Stimulated activated CD8-positive, alpha-beta memory T cell treated with anti-CD3 and anti-CD28 coated beads, Interleukin-15, amount 100 ng/mL, for 24 hours (primary cell): ENCODE results near the gene GALNT12.

Source experiments
- DNase-seq: peaks from one replicate; pipeline ENCODE4 v3.0.0-alpha.2; 2020; ENCODE audit warnings: low read depth

Gene GALNT12

DNA sequence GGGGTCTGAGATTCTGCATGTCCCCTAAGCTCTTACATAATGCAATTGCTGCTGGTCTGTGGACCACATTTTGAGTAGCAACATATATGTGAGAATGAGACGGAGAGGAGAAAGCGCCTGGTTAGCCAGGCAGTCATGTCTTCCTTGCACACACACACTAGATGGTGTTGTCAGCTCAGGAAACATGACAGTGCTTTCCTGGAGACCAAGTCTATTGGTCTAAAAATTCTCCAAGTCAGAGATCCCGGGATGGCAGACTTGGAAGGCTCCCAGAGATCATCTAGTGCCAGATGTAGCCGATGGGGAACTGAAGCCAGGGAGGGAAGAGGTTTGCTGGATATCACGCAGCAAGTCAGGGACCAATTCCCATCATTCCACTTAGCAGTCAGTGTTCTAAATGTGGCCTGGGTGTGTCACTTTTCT lies 53.4 kb downstream of the GALNT12 start:
- DNase-seq: no peak

- no peak for DNase-seq
Observed at GRCh38 chr9:98861781-98862504, 54.5 kb downstream of the GALNT12 start.

GRCh38 chr9:98862936-98863335 lies 55.5 kb downstream of the GALNT12 start:
- no peak for DNase-seq

- DNase-seq: no peak
Observed at GRCh38 chr9:98864281-98865174, 57.1 kb downstream of the GALNT12 start.

- no peak for DNase-seq
Observed at GRCh38 chr9:98865284-98865875, 57.9 kb downstream of the GALNT12 start.

- no peak for DNase-seq
Observed at GRCh38 chr9:98866435-98867102, 59.1 kb downstream of the GALNT12 start.

DNA sequence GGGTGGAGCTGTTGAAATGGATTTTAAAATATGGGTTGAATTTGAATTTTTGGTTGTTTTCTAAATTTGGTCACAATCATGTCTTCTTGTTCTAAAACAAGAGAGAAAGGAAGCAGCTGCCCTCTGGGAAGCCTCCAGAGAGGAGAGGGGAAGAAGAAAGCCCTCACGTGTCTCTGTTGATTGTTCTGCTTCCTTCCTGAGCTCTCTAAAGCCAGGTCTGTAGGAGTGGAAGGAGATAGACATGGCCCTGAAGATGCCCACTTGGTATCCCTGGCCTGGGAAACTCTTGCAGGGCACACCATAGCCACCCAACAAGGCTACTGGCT lies 59.6 kb downstream of the GALNT12 start:
- no peak for DNase-seq

DNA sequence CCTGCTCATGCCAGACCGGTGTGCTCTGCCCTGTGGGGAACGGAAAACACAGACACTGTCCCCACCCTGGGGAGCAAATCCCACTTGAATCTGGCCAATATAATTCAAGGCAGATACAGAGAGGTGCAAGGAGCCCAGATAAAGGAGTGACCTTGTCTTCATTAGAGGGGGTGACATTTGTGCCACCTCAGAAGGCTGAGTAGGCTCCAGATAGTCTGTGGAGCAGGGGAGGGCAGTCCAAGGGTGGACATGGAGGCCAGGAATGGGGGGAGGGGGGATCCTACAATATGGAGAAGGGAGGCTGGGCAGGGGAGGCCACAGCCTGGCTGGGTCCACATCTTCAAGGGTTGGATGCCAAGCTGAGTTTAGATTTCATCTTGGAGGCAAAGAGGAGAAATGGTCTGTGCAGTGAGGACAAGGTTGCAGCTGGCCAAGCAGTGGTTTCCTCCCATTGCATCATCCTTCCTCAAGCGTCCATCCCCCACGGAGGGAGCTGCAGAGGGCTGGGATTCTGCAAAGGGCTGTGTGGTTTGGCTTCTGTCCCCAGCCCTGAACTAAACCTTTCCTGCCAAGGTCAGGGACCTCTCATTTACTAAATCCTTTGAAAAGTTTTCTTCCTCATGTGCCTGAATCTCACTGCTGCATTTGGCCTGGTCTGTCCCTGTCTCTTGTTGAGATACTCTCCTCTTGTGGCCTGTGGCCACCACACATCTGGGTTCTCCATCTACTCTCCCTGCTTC lies 60.1 kb downstream of the GALNT12 start:
- no peak for DNase-seq

DNA sequence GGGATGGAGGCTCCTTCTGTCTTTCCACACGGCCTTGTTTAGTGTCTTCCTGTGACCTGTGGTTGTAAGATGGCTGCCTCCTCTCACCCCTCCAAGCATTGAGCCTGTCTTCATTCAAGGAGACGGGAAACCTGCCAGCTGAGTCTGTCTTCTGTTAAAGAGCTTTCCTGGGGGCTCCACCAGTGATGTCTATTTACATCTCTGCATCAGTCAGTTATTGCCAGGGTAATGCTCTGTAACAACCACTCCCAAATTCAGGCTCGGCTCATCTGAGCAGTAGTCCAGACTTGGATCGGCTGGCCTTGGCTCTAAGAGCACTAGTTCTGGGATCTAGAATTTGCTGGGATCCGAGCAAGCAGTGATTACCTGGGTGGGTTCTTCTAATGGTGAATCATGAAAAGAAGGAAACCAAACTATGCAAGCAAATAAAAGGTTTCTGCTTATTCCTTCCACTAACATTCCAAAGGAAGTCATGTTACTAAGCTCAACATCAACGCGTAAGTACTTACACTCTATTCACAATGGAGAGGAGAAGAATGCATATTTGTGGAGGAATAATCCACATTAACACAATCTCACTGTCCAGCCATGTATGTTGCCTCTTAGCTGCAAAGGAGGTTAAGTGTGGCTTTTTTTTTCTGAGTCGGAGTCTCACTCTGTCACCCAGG lies 61.7 kb downstream of the GALNT12 start:
- no peak for DNase-seq

DNA sequence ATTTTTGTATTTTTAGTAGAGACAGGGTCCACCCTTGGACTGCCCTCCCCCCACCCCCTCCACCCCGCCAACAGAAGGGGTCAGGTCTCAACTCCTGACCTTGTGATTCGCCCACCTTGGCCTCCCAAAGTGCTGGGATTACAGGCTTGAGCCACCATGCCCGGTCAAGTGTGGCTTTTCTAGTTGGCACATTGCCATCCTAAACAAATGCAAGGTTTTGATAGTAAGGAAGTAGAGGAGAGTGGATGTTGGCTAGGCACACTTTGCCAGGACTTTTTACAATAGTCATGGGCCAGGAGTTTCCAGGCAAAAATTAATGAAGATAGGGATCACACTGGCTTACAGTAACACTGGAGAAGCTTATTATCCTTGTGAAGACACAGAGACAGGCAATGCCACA lies 62.4 kb downstream of the GALNT12 start:
- DNase-seq: no peak

DNA sequence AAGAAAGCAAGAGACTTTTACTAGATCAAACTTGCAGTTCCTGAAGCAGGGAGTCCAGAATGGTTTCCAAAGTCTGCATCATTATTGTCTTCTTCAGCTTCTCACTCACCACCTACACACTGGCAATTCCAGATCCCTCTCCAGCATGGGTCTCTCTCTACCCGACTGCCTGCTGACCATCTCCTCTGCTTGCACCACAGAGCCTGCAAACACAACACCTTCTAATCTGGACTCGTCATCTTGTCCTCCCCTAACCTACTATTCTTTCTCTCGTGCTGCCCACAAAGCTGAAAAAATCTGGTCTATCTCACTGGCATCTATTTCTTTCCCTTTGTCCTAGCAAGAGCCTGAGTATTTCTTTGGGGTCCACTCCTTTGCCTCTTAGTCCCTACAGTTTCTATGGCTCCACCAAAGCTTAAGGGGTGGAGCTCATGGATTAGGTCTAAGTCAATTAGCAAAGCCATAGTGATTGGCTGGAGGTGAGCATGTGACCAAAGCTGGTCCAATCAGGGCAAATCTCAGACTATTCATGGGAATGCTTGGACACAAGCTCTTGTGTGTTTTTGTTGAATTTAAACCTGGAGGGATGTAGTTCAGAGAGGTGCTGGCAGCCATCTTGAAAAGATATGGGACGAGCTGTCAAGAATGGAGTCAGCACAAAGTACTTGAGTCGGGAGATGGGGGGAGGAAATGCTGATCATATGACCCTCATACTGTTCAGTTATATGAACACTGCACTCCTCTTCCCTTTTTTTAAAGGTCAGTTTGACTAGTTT lies 63.5 kb downstream of the GALNT12 start:
- no peak for DNase-seq

DNA sequence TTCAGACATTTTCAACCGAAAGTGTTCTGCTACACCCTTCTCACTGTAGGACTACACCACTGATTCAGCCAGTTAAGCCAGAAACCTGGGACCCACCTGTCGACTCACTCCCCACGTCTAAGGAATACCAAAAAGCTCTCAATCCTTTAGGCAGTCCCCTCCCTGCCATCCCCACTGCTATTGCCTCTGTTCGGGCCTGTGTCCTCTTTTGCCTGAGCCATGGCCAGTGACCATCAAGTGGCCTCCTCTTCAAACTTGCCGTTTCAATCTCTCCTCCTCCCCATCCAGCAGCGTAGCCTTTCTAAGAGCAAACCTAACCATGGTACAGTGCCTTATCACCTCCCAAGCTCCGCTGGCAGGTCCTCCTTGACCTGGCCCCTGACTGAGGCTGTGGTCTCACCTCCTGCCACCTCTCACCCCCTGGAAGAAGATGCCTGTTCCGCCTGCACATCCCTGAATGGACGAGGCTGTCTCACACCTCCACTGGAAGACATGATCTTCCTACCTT lies 64.1 kb downstream of the GALNT12 start:
- DNase-seq: no peak

DNA sequence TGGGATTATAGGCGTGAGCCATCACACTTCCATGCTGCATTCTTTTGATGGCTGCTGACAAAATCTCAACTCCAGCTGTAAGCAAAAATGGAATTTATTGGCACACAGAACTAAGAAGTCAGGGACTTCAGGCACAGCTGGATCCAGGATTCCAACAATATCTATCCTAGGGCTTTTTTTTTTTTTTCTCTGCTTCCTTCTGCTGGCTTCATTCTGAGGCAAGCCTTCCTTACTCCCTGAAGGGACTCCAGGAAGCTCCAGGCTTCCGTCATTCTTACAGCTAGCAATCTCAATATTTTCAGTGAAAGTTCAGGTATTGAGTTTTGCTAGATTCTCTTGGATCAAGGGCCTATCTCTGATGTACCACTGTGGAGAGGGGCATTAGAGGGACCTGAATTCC lies 66.1 kb downstream of the GALNT12 start:
- DNase-seq: no peak

- DNase-seq: no peak
Observed at GRCh38 chr9:98873951-98874371, 66.5 kb downstream of the GALNT12 start.

DNA sequence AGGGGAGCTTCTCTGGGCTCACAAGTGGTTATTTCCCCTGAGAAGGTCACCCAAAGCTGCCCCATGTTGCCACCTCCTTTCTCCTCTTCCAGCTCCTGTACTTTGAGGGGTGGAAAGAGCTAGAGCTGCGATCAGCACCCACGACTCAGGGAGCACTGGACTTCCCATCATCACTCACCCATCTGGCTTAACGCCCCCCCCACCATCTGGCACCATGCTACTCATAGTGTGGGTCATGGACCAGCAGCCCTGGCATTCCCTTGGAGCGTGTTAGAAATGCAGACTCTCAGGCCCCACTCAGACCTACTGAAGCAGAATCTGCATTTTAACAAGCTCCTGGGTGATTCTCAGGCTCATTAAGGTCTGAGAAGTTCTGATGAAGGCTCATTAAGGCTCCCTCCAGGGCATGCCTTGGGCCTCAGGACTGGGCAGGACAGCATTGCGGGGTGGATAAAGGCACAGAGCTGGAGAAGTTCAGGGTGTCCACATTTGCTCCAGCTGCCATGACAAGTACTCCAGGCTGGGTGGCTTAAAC lies 67.3 kb downstream of the GALNT12 start:
- DNase-seq: no peak

DNA sequence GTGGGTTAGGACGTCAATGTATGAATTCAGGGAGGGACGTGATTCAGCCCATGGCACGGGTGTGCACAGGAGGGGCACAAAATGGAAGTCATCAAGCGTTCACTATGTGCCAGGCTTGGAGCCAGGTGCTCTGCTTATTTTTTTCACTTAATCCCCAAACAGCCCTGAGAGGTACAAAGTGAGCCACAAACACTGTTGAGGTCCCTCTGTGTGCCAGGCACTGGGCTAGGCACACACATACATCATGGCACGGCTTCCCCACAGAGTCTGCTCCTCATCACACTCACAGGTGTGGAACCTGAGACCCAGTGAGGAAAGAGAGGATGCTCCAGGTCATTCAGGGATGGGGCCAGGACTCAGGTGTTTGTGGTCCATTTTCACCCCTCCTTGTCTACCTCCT lies 68.1 kb downstream of the GALNT12 start:
- no peak for DNase-seq

- no peak for DNase-seq
Observed at GRCh38 chr9:98877311-98877710, 69.8 kb downstream of the GALNT12 start.

DNA sequence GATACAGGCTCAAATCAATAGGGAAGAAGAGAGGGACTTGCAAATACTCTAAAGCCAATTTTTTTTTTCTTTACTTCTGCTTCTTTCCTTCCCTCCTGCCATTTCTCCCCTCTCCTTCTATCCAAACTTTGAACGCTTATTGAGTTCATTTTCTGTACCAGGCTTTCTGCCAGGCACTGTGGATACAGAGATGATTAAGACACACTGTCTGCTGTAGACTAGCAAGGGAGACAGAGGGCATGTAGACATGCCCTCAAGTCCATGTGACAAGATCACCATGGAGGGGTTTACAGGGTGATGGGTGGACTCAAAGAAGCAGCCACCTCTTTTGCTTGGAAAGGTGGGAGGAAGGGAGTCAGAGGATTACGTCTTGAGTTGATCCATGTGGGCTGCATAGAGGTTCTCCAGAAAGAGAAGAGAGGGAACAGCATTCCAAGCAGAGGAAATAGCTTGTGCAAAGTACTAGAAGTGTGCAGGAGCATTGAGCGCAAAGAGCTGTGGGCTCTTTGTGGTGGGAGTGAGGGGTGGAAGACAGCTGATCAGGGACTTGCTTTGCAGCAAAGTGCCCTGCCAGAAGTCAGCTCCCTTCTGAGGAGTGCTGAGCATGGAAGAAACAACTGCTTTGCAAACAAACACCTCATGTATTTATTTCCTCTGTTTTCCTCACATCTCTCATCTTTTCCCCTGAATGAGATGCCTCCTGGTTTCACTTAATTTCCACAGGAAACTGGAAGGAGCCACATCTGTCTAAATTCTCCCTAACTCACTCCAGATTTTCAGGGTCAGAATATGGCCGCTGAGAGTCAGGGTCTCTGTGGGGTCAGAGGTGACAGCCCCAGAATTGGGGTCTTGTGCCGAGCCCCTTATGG lies 71.9 kb downstream of the GALNT12 start:
- no peak for DNase-seq

GRCh38 chr9:98879963-98880310 lies 72.5 kb downstream of the GALNT12 start:
- no peak for DNase-seq
